ENCODE results near the gene VSNL1. TPM values are rescaled to one million over a fixed set of nuclear protein-coding genes. Genes with fewer than 3 reads are reported as not detected.

VSNL1 gene
- total and polyA plus RNA-seq, 2 experiments from 2014 or later, result 102 to 112 TPM

DNA sequence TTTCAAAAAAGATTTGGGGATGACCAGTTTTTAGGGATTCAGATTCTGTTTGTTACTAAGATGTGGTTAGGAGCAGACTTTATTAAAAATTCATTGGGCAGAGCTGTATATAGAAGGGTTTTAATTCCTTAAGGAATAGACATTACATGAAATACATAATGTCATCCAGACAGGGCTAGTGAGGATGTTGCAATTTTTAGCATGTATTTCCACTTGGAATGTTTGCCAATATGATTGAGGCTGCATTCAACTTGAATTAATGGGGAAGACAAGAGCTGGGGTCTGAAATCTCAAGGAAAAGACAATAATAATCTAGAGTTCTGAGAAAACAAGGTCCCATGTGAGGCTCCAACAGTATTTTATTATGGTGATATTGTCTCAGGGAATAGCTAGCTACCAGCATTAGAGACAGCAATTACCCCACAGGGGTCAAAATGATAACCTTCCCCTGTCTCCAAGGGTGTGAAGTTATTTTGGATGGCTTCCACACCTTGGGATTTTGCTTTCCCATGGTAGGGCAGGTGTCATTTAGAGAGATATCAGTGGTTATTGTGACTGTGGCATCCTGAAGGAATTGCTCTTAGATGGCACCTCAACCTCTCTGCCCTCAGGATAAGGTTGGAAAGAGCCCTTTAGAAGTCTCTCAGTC, 60.2 kb downstream of the VSNL1 start:
- no peak overlapping the region for H3K27ac Mint-ChIP-seq
- ATAC-seq, result no peak
- H3K9me3 Mint-ChIP-seq, result no peaks in the 10 kb centered on the region
- H3K4me3 Mint-ChIP-seq, result no peak overlapping the region
- H3K4me1 Mint-ChIP-seq, result peaks cover 35% of the 10 kb centered on the region
- peaks cover 9% of the 10 kb centered on the region for H4K20me1 ChIP-seq (replicated peaks; ENCODE audit: insufficient read depth)
- H3K36me3 Mint-ChIP-seq (ENCODE audit: low read depth), result peaks cover 62% of the 10 kb centered on the region
- no peaks in the 10 kb centered on the region for H3K27me3 Mint-ChIP-seq (ENCODE audit: insufficient read depth, low read depth, poor library complexity)
- no peaks in the 10 kb centered on the region for H3F3A ChIP-seq (replicated peaks; ENCODE audit: low read depth)
- DNase-seq (ENCODE audit: low spot score), result no peak
- peaks cover 11% of the 10 kb centered on the region; the same call in 1 of the 2 replicates for H3K36me3 ChIP-seq (ENCODE audit: insufficient read depth)
- peaks cover 2% of the 10 kb centered on the region; the same call in 1 of the 2 replicates for H3K9me2 ChIP-seq (ENCODE audit: insufficient read depth)
- no peak overlapping the region for H3K4me2 ChIP-seq
- TF ChIP-seq ZNF114 (CRISPR knock-in tag; IDR thresholded peaks at IDR 0.05), result no peak
- TF ChIP-seq, protein P1, sequence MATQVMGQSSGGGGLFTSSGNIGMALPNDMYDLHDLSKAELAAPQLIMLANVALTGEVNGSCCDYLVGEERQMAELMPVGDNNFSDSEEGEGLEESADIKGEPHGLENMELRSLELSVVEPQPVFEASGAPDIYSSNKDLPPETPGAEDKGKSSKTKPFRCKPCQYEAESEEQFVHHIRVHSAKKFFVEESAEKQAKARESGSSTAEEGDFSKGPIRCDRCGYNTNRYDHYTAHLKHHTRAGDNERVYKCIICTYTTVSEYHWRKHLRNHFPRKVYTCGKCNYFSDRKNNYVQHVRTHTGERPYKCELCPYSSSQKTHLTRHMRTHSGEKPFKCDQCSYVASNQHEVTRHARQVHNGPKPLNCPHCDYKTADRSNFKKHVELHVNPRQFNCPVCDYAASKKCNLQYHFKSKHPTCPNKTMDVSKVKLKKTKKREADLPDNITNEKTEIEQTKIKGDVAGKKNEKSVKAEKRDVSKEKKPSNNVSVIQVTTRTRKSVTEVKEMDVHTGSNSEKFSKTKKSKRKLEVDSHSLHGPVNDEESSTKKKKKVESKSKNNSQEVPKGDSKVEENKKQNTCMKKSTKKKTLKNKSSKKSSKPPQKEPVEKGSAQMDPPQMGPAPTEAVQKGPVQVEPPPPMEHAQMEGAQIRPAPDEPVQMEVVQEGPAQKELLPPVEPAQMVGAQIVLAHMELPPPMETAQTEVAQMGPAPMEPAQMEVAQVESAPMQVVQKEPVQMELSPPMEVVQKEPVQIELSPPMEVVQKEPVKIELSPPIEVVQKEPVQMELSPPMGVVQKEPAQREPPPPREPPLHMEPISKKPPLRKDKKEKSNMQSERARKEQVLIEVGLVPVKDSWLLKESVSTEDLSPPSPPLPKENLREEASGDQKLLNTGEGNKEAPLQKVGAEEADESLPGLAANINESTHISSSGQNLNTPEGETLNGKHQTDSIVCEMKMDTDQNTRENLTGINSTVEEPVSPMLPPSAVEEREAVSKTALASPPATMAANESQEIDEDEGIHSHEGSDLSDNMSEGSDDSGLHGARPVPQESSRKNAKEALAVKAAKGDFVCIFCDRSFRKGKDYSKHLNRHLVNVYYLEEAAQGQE (IDR thresholded peaks at IDR 0.05; ENCODE audit: unreplicated experiment), result no peak
- TF ChIP-seq, protein P2, sequence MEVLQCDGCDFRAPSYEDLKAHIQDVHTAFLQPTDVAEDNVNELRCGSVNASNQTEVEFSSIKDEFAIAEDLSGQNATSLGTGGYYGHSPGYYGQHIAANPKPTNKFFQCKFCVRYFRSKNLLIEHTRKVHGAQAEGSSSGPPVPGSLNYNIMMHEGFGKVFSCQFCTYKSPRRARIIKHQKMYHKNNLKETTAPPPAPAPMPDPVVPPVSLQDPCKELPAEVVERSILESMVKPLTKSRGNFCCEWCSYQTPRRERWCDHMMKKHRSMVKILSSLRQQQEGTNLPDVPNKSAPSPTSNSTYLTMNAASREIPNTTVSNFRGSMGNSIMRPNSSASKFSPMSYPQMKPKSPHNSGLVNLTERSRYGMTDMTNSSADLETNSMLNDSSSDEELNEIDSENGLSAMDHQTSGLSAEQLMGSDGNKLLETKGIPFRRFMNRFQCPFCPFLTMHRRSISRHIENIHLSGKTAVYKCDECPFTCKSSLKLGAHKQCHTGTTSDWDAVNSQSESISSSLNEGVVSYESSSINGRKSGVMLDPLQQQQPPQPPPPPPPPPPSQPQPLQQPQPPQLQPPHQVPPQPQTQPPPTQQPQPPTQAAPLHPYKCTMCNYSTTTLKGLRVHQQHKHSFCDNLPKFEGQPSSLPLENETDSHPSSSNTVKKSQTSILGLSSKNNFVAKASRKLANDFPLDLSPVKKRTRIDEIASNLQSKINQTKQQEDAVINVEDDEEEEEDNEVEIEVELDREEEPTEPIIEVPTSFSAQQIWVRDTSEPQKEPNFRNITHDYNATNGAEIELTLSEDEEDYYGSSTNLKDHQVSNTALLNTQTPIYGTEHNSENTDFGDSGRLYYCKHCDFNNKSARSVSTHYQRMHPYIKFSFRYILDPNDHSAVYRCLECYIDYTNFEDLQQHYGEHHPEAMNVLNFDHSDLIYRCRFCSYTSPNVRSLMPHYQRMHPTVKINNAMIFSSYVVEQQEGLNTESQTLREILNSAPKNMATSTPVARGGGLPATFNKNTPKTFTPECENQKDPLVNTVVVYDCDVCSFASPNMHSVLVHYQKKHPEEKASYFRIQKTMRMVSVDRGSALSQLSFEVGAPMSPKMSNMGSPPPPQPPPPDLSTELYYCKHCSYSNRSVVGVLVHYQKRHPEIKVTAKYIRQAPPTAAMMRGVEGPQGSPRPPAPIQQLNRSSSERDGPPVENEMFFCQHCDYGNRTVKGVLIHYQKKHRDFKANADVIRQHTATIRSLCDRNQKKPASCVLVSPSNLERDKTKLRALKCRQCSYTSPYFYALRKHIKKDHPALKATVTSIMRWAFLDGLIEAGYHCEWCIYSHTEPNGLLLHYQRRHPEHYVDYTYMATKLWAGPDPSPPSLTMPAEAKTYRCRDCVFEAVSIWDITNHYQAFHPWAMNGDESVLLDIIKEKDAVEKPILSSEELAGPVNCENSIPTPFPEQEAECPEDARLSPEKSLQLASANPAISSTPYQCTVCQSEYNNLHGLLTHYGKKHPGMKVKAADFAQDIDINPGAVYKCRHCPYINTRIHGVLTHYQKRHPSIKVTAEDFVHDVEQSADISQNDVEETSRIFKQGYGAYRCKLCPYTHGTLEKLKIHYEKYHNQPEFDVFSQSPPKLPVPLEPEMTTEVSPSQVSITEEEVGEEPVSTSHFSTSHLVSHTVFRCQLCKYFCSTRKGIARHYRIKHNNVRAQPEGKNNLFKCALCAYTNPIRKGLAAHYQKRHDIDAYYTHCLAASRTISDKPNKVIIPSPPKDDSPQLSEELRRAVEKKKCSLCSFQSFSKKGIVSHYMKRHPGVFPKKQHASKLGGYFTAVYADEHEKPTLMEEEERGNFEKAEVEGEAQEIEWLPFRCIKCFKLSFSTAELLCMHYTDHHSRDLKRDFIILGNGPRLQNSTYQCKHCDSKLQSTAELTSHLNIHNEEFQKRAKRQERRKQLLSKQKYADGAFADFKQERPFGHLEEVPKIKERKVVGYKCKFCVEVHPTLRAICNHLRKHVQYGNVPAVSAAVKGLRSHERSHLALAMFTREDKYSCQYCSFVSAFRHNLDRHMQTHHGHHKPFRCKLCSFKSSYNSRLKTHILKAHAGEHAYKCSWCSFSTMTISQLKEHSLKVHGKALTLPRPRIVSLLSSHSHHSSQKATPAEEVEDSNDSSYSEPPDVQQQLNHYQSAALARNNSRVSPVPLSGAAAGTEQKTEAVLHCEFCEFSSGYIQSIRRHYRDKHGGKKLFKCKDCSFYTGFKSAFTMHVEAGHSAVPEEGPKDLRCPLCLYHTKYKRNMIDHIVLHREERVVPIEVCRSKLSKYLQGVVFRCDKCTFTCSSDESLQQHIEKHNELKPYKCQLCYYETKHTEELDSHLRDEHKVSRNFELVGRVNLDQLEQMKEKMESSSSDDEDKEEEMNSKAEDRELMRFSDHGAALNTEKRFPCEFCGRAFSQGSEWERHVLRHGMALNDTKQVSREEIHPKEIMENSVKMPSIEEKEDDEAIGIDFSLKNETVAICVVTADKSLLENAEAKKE (CRISPR knock-in tag; IDR thresholded peaks at IDR 0.05), result no peak
- TF ChIP-seq, protein P3, sequence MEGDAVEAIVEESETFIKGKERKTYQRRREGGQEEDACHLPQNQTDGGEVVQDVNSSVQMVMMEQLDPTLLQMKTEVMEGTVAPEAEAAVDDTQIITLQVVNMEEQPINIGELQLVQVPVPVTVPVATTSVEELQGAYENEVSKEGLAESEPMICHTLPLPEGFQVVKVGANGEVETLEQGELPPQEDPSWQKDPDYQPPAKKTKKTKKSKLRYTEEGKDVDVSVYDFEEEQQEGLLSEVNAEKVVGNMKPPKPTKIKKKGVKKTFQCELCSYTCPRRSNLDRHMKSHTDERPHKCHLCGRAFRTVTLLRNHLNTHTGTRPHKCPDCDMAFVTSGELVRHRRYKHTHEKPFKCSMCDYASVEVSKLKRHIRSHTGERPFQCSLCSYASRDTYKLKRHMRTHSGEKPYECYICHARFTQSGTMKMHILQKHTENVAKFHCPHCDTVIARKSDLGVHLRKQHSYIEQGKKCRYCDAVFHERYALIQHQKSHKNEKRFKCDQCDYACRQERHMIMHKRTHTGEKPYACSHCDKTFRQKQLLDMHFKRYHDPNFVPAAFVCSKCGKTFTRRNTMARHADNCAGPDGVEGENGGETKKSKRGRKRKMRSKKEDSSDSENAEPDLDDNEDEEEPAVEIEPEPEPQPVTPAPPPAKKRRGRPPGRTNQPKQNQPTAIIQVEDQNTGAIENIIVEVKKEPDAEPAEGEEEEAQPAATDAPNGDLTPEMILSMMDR (conservative IDR thresholded peaks at IDR 0.05; ENCODE audit: low read depth in 2 of 2), result no peak
- TF ChIP-seq CREB1 (CRISPR knock-in tag; IDR thresholded peaks at IDR 0.05; ENCODE audit: low read depth), result no peak
- TF ChIP-seq ZNF331 (CRISPR knock-in tag; IDR thresholded peaks at IDR 0.05; ENCODE audit: low read depth), result no peak
- no peak for TF ChIP-seq EZH2 (IDR thresholded peaks at IDR 0.05; ENCODE audit: low read depth, unreplicated experiment)
- no peaks in the 10 kb centered on the region for H3K27me3 ChIP-seq (ENCODE audit: insufficient read depth)
- no peak overlapping the region for H2AFZ ChIP-seq
- H3K27ac ChIP-seq (ENCODE audit: low read depth), result no peak overlapping the region
- peaks cover 35% of the 10 kb centered on the region for H3K4me1 ChIP-seq (ENCODE audit: insufficient read depth)
- H3K4me3 ChIP-seq, result no peak overlapping the region
- H3K79me2 ChIP-seq (replicated peaks; ENCODE audit: insufficient read depth), result no peaks in the 10 kb centered on the region

Measured in GM23338 (cell line).